Esophagus (tissue), 2 donors: ENCODE measurements around the gene STK11IP. TPM values are rescaled to one million over a fixed set of nuclear protein-coding genes. Genes with fewer than 3 reads are reported as not detected.

Source experiments
- H3K27ac ChIP-seq, 2 donors: one replicate each; pipeline ENCODE4 v1.5.1; 2013; ENCODE audit warnings: low read depth in 2 of 2, mild to moderate bottlenecking in 2 of 2, inconsistent platforms in 1 of 2, low read length in 1 of 2, moderate library complexity in 1 of 2
- H3K27me3 ChIP-seq, 2 donors: one replicate each; pipeline ENCODE4 v1.6.1; 2013; ENCODE audit warnings: low read length in 2 of 2, control low read depth in 1 of 2, mild to moderate bottlenecking in 1 of 2; ENCODE audit not compliant: insufficient read depth in 2 of 2, control insufficient read depth in 1 of 2
- H3K36me3 ChIP-seq, 2 donors: one replicate each; pipeline ENCODE4 v1.6.1; 2013; ENCODE audit warnings: low read length in 1 of 2; ENCODE audit not compliant: control insufficient read depth in 2 of 2, insufficient read depth in 2 of 2
- H3K4me1 ChIP-seq, 2 donors: one replicate each; pipeline ENCODE4 v1.6.1; 2013; ENCODE audit warnings: low read length in 1 of 2; ENCODE audit not compliant: control insufficient read depth in 2 of 2, insufficient read depth in 2 of 2
- H3K4me3 ChIP-seq, 2 donors: one replicate each; pipeline ENCODE4 v1.5.1; 2013; ENCODE audit warnings: low read length in 2 of 2, mild to moderate bottlenecking in 2 of 2, low read depth in 1 of 2, moderate library complexity in 1 of 2
- H3K9me3 ChIP-seq, 2 donors: one replicate each; pipeline ENCODE4 v1.6.1; 2013; ENCODE audit warnings: mild to moderate bottlenecking in 2 of 2, low read depth in 1 of 2, low read length in 1 of 2, moderate library complexity in 1 of 2; ENCODE audit not compliant: control insufficient read depth in 2 of 2, insufficient read depth in 1 of 2
- WGBS, 2 donors: extraction: QIAGEN DNeasy Blood & Tissue Kit; methylation state at CpG; one replicate each; pipeline ENCODE4 v1.1.7; 2013; 5-methylcytosine and 5-hydroxymethylcytosine counted together
- polyA plus RNA-seq, 2 donors: library from polyadenylated mRNA; stranded (reverse); fragments of 200-250 nt; gene quantifications; one replicate each; pipeline ENCODE4 v1.2.3, GENCODE V29; 2013
- donor health status: healthy with polysubstance abuse.
- donor health status: Bipolar disorder and iron deficiency.

Gene STK11IP
- polyA plus RNA-seq, 2 donors, result 17.0 to 25.5 TPM

DNA sequence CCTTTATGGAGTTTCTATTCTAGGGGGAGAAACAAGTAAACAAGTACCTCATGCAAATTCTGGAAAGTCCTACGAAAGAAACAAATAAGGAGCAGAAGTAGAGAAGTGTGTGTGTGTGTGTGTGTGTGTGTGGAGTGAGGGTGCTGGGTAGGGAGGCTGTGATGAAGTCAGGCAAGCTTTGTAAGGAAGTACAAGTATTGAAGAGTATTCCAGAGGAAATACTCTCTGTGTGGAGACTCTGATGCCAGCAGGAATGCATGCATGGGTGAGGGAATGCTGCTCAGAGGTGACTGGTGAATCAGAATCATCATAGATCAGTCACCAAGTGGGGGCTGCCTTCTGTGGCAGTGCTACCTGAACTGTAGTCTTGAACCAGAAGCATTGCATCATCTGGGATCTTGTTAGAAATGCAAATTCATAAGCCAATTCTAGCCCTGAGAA lies 64.3 kb downstream of the STK11IP start:
- Histone ChIP-seq H3K27me3 (no peaks in the 10 kb centered on the region), H3K36me3 (no peaks in the 10 kb centered on the region), H3K27ac (no peak overlapping the region), H3K4me3 (no peak overlapping the region), H3K9me3 (peaks cover 0 to 11% of the 10 kb centered on the region in 2 donors), H3K4me1 (no peaks in the 10 kb centered on the region)
- WGBS, 2 donors, result 86 to 92% methylated on average over 1 of the region's 1 CpG

DNA sequence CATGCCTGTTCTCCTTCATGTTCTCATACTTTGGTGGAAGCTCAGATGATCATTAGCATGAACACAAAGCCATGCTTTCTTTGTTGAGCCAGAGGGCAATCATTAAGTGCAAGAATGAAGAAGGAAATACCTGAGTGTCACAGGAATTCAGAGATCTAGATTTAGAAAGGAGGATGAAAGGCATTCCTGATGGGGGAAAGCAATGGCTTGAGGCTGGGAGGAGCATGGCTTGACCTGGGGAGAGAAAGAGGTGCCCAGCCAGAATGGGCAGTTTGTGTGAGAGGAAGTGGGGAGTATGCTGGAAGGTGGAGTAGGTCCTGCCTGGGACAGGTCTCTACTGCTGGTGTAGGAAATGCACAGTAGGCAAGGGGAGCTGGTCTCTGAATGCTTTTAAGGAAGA lies 64.9 kb downstream of the STK11IP start:
- Histone ChIP-seq H3K36me3 (no peaks in the 10 kb centered on the region), H3K27me3 (no peaks in the 10 kb centered on the region), H3K9me3 (peaks cover 0 to 11% of the 10 kb centered on the region in 2 donors), H3K4me3 (no peak overlapping the region), H3K27ac (no peak overlapping the region), H3K4me1 (no peaks in the 10 kb centered on the region)

DNA sequence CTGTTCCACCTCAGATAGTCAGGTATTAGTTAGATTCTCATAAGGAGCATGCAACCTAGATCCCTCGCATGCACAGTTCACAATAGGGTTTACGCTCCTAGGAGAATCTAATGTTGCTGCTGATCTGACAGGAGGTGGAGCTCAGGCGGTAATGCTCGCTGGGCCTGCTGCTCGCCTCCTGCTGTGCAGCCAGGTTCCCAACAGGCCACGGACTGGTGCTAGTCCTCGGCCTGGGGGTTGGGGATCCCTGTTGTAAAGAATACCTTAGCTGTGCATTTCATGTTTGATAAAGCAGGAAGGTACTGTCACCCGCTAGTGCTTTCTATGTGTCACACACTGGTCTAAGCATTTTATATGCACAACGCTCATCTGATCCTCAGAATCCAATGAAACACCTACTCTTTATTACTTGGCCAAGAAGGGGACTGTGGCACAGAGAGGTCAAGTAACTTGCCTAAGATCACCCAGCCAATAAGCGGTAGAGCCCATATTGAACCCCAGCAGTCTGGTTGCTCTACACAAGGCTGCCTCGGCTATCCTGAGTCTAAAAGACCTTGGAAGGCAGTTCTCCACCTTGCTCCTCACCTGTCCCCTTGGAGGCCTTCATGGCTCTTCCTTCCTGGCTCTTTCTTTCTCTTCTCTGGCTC lies 65.6 kb downstream of the STK11IP start:
- Histone ChIP-seq H3K36me3 (no peaks in the 10 kb centered on the region), H3K27ac (no peak overlapping the region), H3K4me3 (no peak overlapping the region), H3K4me1 (no peaks in the 10 kb centered on the region), H3K27me3 (no peaks in the 10 kb centered on the region), H3K9me3 (peaks cover 0 to 11% of the 10 kb centered on the region in 2 donors)
- WGBS, 2 donors, result 72 to 81% methylated on average over 11 of the region's 11 CpGs

DNA sequence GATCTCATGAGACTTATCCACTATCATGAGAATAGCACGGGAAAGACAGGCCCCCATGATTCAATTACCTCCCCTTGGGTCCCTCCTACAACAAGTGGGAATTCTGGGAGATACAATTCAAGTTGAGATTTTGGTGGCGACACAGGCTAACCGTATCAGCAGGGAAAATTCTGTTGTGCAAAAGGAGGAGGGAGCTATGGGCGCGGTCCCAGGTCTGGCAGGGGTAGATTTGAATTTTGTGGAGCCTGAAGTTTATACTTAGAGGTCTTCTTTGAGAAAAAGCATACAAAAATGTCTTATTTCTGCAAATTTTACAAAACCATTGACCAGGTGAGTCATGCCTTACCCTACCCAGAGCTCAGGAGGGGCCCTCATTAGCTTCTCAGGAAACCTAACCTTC lies 66.4 kb downstream of the STK11IP start:
- Histone ChIP-seq H3K27me3 (no peaks in the 10 kb centered on the region), H3K27ac (no peak overlapping the region), H3K4me3 (no peak overlapping the region), H3K36me3 (no peaks in the 10 kb centered on the region), H3K9me3 (peaks cover 0 to 11% of the 10 kb centered on the region in 2 donors), H3K4me1 (no peaks in the 10 kb centered on the region)
- WGBS, 2 donors, result 91 to 96% methylated on average over 5 of the region's 5 CpGs

DNA sequence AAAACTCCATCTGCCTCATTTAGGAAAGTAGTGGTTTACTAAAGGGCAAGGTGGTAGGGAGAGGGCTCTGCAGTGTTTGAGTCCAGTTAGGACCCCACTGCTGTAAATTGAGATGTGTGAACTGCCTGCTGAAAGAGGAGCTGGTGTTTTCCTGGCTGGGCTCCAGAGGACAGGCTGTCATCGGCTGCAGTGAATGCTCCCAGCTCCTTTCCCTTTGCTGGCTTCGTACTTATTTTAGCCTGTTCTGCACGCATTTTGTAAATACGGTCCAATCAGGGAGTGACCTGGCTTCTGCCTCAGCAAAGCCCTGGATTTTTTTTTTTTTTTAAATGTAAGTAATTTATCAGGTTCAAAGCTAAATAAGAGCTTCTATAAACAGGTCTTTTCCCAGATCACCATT lies 67.3 kb downstream of the STK11IP start:
- peaks cover 0 to 8% of the 10 kb centered on the region in 2 donors for H3K9me3 ChIP-seq
- no peaks in the 10 kb centered on the region for H3K4me1 ChIP-seq
- H3K36me3 ChIP-seq, result no peaks in the 10 kb centered on the region
- no peak overlapping the region for H3K4me3 ChIP-seq
- 32 to 51% methylated on average over 4 of the region's 4 CpGs for WGBS, 2 donors
- H3K27ac ChIP-seq, result no peak overlapping the region
- H3K27me3 ChIP-seq, result no peaks in the 10 kb centered on the region

DNA sequence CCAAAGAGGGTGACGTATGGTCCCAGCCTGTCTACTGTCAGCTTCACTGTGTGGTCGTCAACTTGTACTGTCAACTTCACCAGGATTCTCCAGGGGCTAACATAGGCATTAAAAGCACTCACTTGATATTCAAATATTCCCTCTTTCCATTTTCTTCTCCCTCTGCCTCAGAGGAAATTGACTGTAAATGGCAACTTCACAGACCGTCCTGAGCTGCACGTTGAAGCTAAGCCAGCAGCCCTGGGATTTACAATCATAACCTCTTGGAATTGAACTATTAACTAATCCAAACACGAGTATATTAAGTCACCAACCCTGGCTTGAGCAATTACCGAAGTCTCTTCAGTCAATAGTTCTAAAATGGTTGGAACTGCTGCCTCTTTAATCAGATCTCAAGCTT lies 68.3 kb downstream of the STK11IP start:
- H3K27ac ChIP-seq, result no peak overlapping the region
- peaks cover 0 to 3% of the 10 kb centered on the region in 2 donors for H3K9me3 ChIP-seq
- H3K4me1 ChIP-seq, result no peaks in the 10 kb centered on the region
- H3K4me3 ChIP-seq, result no peak overlapping the region
- H3K27me3 ChIP-seq, result no peaks in the 10 kb centered on the region
- no peaks in the 10 kb centered on the region for H3K36me3 ChIP-seq
- WGBS, 2 donors, result 67 to 76% methylated on average over 6 of the region's 6 CpGs

Other genes starting within 250 kb of the STK11IP start
- 10 to 100 TPM; 46.2 to 49.6 TPM for gene DNPEP, start 209.9 kb upstream of the STK11IP start, polyA plus RNA-seq
- 100 to 1,000 TPM; 672 to 686 TPM for gene DES, start 179.5 kb upstream of the STK11IP start, polyA plus RNA-seq
- 10 to 100 TPM; 22.3 to 37.7 TPM for gene SPEG, start 163.0 kb upstream of the STK11IP start, polyA plus RNA-seq
- gene GMPPA, start 99.0 kb upstream of the STK11IP start, polyA plus RNA-seq, result 10 to 100 TPM; 18.4 to 25.5 TPM
- under 1 TPM; 0.01 to 0.02 TPM for gene ASIC4, start 83.4 kb upstream of the STK11IP start, polyA plus RNA-seq
- gene CHPF, start 54.0 kb upstream of the STK11IP start, polyA plus RNA-seq, result 10 to 100 TPM; 10.1 to 20.2 TPM
- 1 to 10 TPM; 1.6 to 1.7 TPM for gene TMEM198, start 53.8 kb upstream of the STK11IP start, polyA plus RNA-seq
- 10 to 100 TPM; 19.9 to 28.6 TPM for gene OBSL1, start 26.3 kb upstream of the STK11IP start, polyA plus RNA-seq
- gene INHA, start 25.5 kb upstream of the STK11IP start, polyA plus RNA-seq, result under 1 TPM; 0.24 to 0.71 TPM
- 1 to 10 TPM; 2.0 to 2.5 TPM for gene SLC4A3, start 29.8 kb downstream of the STK11IP start, polyA plus RNA-seq